HCT116 (cell line): Measurements from ENCODE around the gene TRPM3. TPM values are rescaled to one million over a fixed set of nuclear protein-coding genes. Genes with fewer than 3 reads are reported as not detected.

Experiments used
- ATAC-seq: fragments of 200-7000 bp; cut with Tn5 transposase; 2 replicates; pipeline ENCODE4 v1.9.1; 2020; ENCODE audit warnings: mild to moderate bottlenecking, moderate library complexity
- BruUV-seq: library from RNA; stranded (reverse); fragments of 400-500 nt; replicated peaks from 2 replicates; lab custom pipeline; 2021; lab: Mats Ljungman, UMichigan
- CTCF ChIA-PET: fragments of 300-600 bp; sonication (Branson Sonifier 250); formaldehyde crosslinking; loops from one replicate; lab custom pipeline; 2021; ENCODE audit warnings: antibody characterized with exemption; lab: Charles Lee
- POLR2A ChIA-PET: fragments of 300-600, 350-600 bp; sonication (Branson Sonifier 250); formaldehyde crosslinking; loops from one replicate; lab custom pipeline; 2021; ENCODE audit warnings: antibody characterized with exemption; lab: Charles Lee
- RAD21 ChIA-PET, 2 experiments: fragments of 300-600 bp; sonication (Branson Sonifier 250); formaldehyde crosslinking; loops; one replicate each; lab custom pipeline; 2023; ENCODE audit warnings: low total read pairs in 2 of 2; ENCODE audit not compliant: uncharacterized antibody in 2 of 2, unreplicated experiment in 2 of 2, low non-redundant PET in 1 of 2; lab: Charles Lee
- DNase-seq: peaks from one replicate; pipeline ENCODE4 v3.0.0-alpha.2; 2010; ENCODE audit warnings: low read depth, low spot score
- H2AFZ ChIP-seq: fragments of 200-600 bp; shearing (Covaris generic), sonication (generic); 2 replicates; pipeline ENCODE4 v1.6.1; 2017; ENCODE audit warnings: low read depth, mixed run types, mixed read lengths, antibody characterized with exemption, low read length; ENCODE audit not compliant: poor library complexity, severe bottlenecking
- H3K27ac ChIP-seq: 2 replicates; pipeline ENCODE4 v1.5.1; 2012; ENCODE audit warnings: low read depth, low read length
- H3K27me3 ChIP-seq: fragments of 200-600 bp; sonication (generic); 2 replicates; pipeline ENCODE4 v1.6.1; 2016; ENCODE audit warnings: mixed run types, low read length, mixed read lengths; ENCODE audit not compliant: insufficient read depth
- H3K36me3 ChIP-seq, 2 experiments: fragments of 200-500 bp in 1 of 2; fragments of 200-600 bp in 1 of 2; sonication (Bioruptor generic) in 1 of 2; sonication (generic) in 1 of 2; 2 replicates each; pipeline versions ENCODE4 v1.5.1 to v1.6.1; 2014 to 2016; ENCODE audit warnings: low read length in 2 of 2, inconsistent platforms in 1 of 2, mixed read lengths in 1 of 2, mixed run types in 1 of 2; ENCODE audit not compliant: insufficient read depth in 2 of 2, control insufficient read depth in 1 of 2
- H3K4me1 ChIP-seq, 2 experiments: fragments of 200-600 bp in 1 of 2; sonication (generic) in 1 of 2; 2 replicates each; pipeline versions ENCODE4 v1.5.1 to v1.6.1; 2012 to 2017; ENCODE audit warnings: low read length in 2 of 2, inconsistent platforms in 1 of 2, mild to moderate bottlenecking in 1 of 2, mixed read lengths in 1 of 2, mixed run types in 1 of 2, moderate library complexity in 1 of 2; ENCODE audit not compliant: insufficient read depth in 2 of 2, control insufficient read depth in 1 of 2
- H3K4me2 ChIP-seq: fragments of 200-600 bp; sonication (generic); 2 replicates; pipeline ENCODE4 v1.6.1; 2017; ENCODE audit warnings: mixed run types, low read length, mixed read lengths
- H3K4me3 ChIP-seq, 2 experiments: fragments of 200-600 bp in 1 of 2; sonication (generic) in 1 of 2; replicated peaks in 1 of 2; 2 replicates each; pipeline ENCODE4 v1.5.1; 2011 to 2016; ENCODE audit warnings: low read length in 2 of 2, control low read depth in 1 of 2, low read depth in 1 of 2, mild to moderate bottlenecking in 1 of 2, mixed read lengths in 1 of 2, mixed run types in 1 of 2
- H3K79me2 ChIP-seq: fragments of 200-600 bp; sonication (generic); 2 replicates; pipeline ENCODE4 v1.6.1; 2017; ENCODE audit warnings: mild to moderate bottlenecking, mixed run types, low read length, moderate library complexity, mixed read lengths; ENCODE audit not compliant: insufficient read depth
- H3K9ac ChIP-seq: fragments of 200-600 bp; sonication (generic); 2 replicates; pipeline ENCODE4 v1.6.1; 2016; ENCODE audit warnings: low read length, mixed read lengths
- H3K9me2 ChIP-seq: fragments of 200-600 bp; sonication (generic), shearing (Covaris generic); 2 replicates; pipeline ENCODE4 v1.6.1; 2017; ENCODE audit warnings: mixed run types, mild to moderate bottlenecking, moderate library complexity; ENCODE audit not compliant: insufficient read depth
- H3K9me3 ChIP-seq, 2 experiments: fragments of 200-500 bp in 1 of 2; fragments of 200-600 bp in 1 of 2; sonication (Bioruptor generic) in 1 of 2; sonication (generic) in 1 of 2; 2 replicates each; pipeline ENCODE4 v1.6.1; 2014 to 2017; ENCODE audit warnings: low read length in 2 of 2, mixed read lengths in 2 of 2, inconsistent platforms in 1 of 2, low read depth in 1 of 2, mild to moderate bottlenecking in 1 of 2, mixed run types in 1 of 2, moderate library complexity in 1 of 2; ENCODE audit not compliant: control insufficient read depth in 1 of 2, insufficient read depth in 1 of 2
- H4K20me1 ChIP-seq: fragments of 200-600 bp; sonication (generic), shearing (Covaris generic); 2 replicates; pipeline ENCODE4 v1.6.1; 2017; ENCODE audit warnings: mixed run types, mild to moderate bottlenecking, moderate library complexity; ENCODE audit not compliant: insufficient read depth
- CBX3 ChIP-seq: IDR thresholded peaks from 2 replicates; pipeline ENCODE4 v1.6.1; 2012; ENCODE audit warnings: low read depth
- EGR1 ChIP-seq: IDR thresholded peaks from 2 replicates; pipeline ENCODE4 v1.6.1; 2012; ENCODE audit warnings: low read depth
- EZH2 ChIP-seq: fragments of 200-600 bp; sonication (generic); IDR thresholded peaks from 2 replicates; pipeline ENCODE4 v1.6.1; 2017; ENCODE audit warnings: antibody characterized with exemption, mixed run types
- POLR2A ChIP-seq: IDR thresholded peaks from 2 replicates; pipeline ENCODE4 v1.7.0; 2011; ENCODE audit warnings: borderline replicate concordance; ENCODE audit not compliant: insufficient read depth, insufficient read length; ENCODE audit errors: extremely low read depth
- SP1 ChIP-seq: IDR thresholded peaks from 2 replicates; pipeline ENCODE4 v1.6.1; 2012; ENCODE audit warnings: low read depth
- SRF ChIP-seq: IDR thresholded peaks from 2 replicates; pipeline ENCODE4 v1.6.1; 2012; ENCODE audit warnings: low read depth
- TCF7L2 ChIP-seq: IDR thresholded peaks from 2 replicates; pipeline ENCODE4 v1.7.0; 2011; ENCODE audit warnings: borderline replicate concordance, inconsistent platforms; ENCODE audit not compliant: insufficient read depth, insufficient read length; ENCODE audit errors: extremely low read depth
- ZFX ChIP-seq: fragments of 450-650 bp; IDR thresholded peaks from 2 replicates; pipeline ENCODE4 v1.6.1; 2017
- ZNF274 ChIP-seq: fragments of 200-500 bp; sonication (Bioruptor generic); IDR thresholded peaks from 2 replicates; pipeline ENCODE4 v1.6.1; 2014; ENCODE audit warnings: mild to moderate bottlenecking, low read depth, low read length, inconsistent platforms
- intact Hi-C: fragments of 100-400 bp; cut with micrococcal nuclease; formaldehyde crosslinking; loops from 2 replicates; pipeline ENCODE4 v1.10.0; 2022
- total RNA-seq: library from RNA; stranded (reverse); gene quantifications from one replicate; pipeline ENCODE4 v1.2.1, GENCODE V29; 2021; ENCODE audit not compliant: unreplicated experiment
- TF ChIP-seq, protein P1 (sequence below): IDR thresholded peaks from 2 replicates; pipeline ENCODE4 v1.6.1; 2011; ENCODE audit warnings: mild to moderate bottlenecking, low read length, moderate library complexity; ENCODE audit not compliant: insufficient replicate concordance; ENCODE audit errors: extremely low read depth
- TF ChIP-seq, protein P2 (sequence below): IDR thresholded peaks from 2 replicates; pipeline ENCODE4 v1.6.1; 2012; ENCODE audit warnings: low read depth

TRPM3 gene
- total RNA-seq, 1 experiment from 2014 or later = not detected

DNA sequence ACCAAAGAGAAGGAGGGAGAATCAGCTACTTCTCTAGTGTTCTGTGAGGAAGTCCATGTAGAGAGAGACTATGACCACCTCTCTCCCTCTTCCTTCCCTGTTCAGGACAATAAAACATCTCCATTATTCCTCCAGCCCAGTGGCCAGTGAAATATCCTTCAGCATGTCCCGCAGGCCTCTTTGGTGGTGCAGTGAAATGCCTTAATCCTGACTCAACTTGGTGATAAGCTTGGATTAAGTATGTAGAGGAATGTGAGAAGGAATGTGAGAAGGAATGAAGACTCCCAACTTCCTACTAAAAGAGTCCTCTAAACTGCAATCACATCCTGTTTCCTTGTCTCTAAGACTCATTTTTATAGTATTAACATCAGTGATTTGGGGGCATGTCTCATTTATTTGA is 167.3 kb downstream of the TRPM3 start:
- H3K27ac ChIP-seq = no peak overlapping the region
- H3K27me3 ChIP-seq = 0 out of 2 replicates have a peak, but pooled peaks cover 9% of the 10 kb centered on the region
- H3K4me1 ChIP-seq = peaks cover 0 to 8% of the 10 kb centered on the region in 2 experiments; a peak in 2 of 4 replicates
- no peaks in the 10 kb centered on the region for H3K9me2 ChIP-seq
- H3K9me3 ChIP-seq = no peaks in the 10 kb centered on the region
- H3K36me3 ChIP-seq = no peaks in the 10 kb centered on the region
- H3K4me2 ChIP-seq = peak overlapping the region; percentile 42
- BruUV-seq = no TSS peak
- intact Hi-C loops = no loop called here
- peak; percentile 67; the same call in 1 of the 2 replicates for ATAC-seq
- no peak overlapping the region for H2AFZ ChIP-seq
- no peak overlapping the region for H3K4me3 ChIP-seq
- RAD21 ChIA-PET = no interaction called here
- H3K79me2 ChIP-seq = no peaks in the 10 kb centered on the region
- no peak overlapping the region for H3K9ac ChIP-seq
- no peaks in the 10 kb centered on the region for H4K20me1 ChIP-seq
- TF ChIP-seq ZNF274 = no peak
- DNase-seq = peak; percentile 2
- CTCF ChIA-PET = no interaction called here
- POLR2A ChIA-PET = no interaction called here

DNA sequence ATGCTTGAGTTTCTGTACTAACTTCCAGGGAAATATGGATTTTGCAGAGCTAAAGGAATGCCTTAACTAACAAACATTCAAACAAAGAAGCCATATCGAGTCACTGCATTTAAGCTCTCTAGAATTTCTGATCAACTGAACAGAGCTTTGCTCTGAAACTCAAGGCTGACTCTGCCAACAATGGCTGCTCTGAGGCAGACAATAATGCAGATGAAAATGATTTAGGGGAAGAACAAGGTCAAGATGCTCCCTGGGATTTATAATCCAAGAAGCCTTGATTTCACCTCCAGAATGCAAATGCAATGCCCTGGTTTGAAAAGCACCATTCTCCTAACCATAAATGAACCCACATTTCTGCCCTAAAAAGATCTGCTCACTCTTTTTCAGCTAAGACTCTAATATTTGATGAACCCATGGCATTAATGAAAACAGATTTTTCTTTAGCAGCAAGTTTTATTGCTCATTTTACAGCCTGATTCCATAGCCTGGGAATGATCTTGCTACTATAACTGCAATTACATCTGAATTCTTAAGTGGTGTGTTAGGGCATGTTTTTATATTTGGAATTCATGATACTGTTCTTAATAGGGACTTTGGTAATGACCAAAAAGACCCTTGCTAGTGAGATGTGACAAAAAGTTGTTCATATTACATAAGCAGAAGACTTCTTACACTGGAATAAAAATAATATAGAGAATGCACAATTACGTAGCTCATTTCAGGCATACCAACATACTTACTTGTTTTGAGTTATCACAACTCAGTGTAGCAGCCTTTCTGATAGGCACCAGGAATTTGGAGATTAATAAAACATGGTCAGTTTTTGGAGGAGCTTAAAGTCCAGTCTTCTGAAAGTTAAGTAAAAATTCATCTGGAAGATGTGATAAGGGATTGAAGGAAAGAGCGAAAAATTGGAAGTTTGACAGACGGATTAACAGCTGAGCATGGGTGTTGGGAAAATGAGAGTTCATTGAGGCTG is 169.4 kb downstream of the TRPM3 start:
- BruUV-seq = no TSS peak
- H3K79me2 ChIP-seq = no peaks in the 10 kb centered on the region
- no peak for DNase-seq
- no peaks in the 10 kb centered on the region for H3K9me3 ChIP-seq
- CTCF ChIA-PET = no interaction called here
- peaks cover 0 to 8% of the 10 kb centered on the region in 2 experiments; a peak in 2 of 4 replicates for H3K4me1 ChIP-seq
- no peaks in the 10 kb centered on the region for H3K9me2 ChIP-seq
- H3K4me3 ChIP-seq = no peak overlapping the region
- RAD21 ChIA-PET = no interaction called here
- H3K27ac ChIP-seq = no peak overlapping the region
- H3K36me3 ChIP-seq = no peaks in the 10 kb centered on the region
- H3K9ac ChIP-seq = no peak overlapping the region
- H4K20me1 ChIP-seq = no peaks in the 10 kb centered on the region; the same call in 1 of the 2 replicates
- POLR2A ChIA-PET = no interaction called here
- H3K4me2 ChIP-seq = no peak overlapping the region
- intact Hi-C loops = no loop called here
- ATAC-seq = no peak
- H2AFZ ChIP-seq = no peak overlapping the region
- peaks cover 9% of the 10 kb centered on the region for H3K27me3 ChIP-seq
- TF ChIP-seq SP1 (no peak), POLR2A (no peak), ZNF274 (no peak), SRF (no peak), CBX3 (no peak), EZH2 (no peak), EGR1 (no peak), TCF7L2 (no peak), ZFX (no peak)
- TF ChIP-seq, protein P1, sequence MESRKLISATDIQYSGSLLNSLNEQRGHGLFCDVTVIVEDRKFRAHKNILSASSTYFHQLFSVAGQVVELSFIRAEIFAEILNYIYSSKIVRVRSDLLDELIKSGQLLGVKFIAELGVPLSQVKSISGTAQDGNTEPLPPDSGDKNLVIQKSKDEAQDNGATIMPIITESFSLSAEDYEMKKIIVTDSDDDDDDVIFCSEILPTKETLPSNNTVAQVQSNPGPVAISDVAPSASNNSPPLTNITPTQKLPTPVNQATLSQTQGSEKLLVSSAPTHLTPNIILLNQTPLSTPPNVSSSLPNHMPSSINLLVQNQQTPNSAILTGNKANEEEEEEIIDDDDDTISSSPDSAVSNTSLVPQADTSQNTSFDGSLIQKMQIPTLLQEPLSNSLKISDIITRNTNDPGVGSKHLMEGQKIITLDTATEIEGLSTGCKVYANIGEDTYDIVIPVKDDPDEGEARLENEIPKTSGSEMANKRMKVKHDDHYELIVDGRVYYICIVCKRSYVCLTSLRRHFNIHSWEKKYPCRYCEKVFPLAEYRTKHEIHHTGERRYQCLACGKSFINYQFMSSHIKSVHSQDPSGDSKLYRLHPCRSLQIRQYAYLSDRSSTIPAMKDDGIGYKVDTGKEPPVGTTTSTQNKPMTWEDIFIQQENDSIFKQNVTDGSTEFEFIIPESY = no peak
- TF ChIP-seq, protein P2, sequence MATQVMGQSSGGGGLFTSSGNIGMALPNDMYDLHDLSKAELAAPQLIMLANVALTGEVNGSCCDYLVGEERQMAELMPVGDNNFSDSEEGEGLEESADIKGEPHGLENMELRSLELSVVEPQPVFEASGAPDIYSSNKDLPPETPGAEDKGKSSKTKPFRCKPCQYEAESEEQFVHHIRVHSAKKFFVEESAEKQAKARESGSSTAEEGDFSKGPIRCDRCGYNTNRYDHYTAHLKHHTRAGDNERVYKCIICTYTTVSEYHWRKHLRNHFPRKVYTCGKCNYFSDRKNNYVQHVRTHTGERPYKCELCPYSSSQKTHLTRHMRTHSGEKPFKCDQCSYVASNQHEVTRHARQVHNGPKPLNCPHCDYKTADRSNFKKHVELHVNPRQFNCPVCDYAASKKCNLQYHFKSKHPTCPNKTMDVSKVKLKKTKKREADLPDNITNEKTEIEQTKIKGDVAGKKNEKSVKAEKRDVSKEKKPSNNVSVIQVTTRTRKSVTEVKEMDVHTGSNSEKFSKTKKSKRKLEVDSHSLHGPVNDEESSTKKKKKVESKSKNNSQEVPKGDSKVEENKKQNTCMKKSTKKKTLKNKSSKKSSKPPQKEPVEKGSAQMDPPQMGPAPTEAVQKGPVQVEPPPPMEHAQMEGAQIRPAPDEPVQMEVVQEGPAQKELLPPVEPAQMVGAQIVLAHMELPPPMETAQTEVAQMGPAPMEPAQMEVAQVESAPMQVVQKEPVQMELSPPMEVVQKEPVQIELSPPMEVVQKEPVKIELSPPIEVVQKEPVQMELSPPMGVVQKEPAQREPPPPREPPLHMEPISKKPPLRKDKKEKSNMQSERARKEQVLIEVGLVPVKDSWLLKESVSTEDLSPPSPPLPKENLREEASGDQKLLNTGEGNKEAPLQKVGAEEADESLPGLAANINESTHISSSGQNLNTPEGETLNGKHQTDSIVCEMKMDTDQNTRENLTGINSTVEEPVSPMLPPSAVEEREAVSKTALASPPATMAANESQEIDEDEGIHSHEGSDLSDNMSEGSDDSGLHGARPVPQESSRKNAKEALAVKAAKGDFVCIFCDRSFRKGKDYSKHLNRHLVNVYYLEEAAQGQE = no peak
